Activated CD4-positive, alpha-beta T cell treated with anti-CD3 and anti-CD28 coated beads, Interleukin-2, amount 10 ng/mL, durations not matched to agents 7 days and 5 days (primary cell): ENCODE measurements around the gene CAPZB. TPM values are rescaled to one million over a fixed set of nuclear protein-coding genes. Genes with fewer than 3 reads are reported as not detected.
A peak's percentile ranks its signal among the peaks of the same experiment; 100 is the strongest.

ENCODE experiments used
- CTCF ChIA-PET: fragments of 350-600 bp; sonication (Branson Sonifier 250); formaldehyde crosslinking; loops from one replicate; lab custom pipeline; 2021; ENCODE audit warnings: antibody characterized with exemption; lab: Charles Lee
- POLR2A ChIA-PET: fragments of 350-600 bp; sonication (Branson Sonifier 250); formaldehyde crosslinking; loops from one replicate; lab custom pipeline; 2021; ENCODE audit warnings: antibody characterized with exemption; lab: Charles Lee
- DNase-seq: peaks from one replicate; pipeline ENCODE4 v3.0.0-alpha.2; 2020
- H3K27ac Mint-ChIP-seq: one replicate; pipeline ENCODE4 v1.8.0; 2021; ENCODE audit warnings: mild to moderate bottlenecking, moderate library complexity, mixed read lengths
- H3K27me3 Mint-ChIP-seq: one replicate; pipeline ENCODE4 v1.8.0; 2021; ENCODE audit warnings: mixed read lengths
- H3K36me3 Mint-ChIP-seq: one replicate; pipeline ENCODE4 v1.8.0; 2021; ENCODE audit warnings: low read depth, mixed read lengths
- H3K4me1 Mint-ChIP-seq: one replicate; pipeline ENCODE4 v1.8.0; 2021; ENCODE audit warnings: mixed read lengths
- H3K4me3 Mint-ChIP-seq: one replicate; pipeline ENCODE4 v1.8.0; 2021; ENCODE audit warnings: mild to moderate bottlenecking, moderate library complexity, mixed read lengths
- H3K9me3 Mint-ChIP-seq: one replicate; pipeline ENCODE4 v1.8.0; 2021; ENCODE audit warnings: mixed read lengths
- total RNA-seq, 2 experiments: library from RNA; stranded (reverse); gene quantifications; one replicate each; pipeline ENCODE4 v1.2.3, GENCODE V29; 2021

CAPZB gene
- total RNA-seq, 2 experiments from 2014 or later, result 529 to 567 TPM

DNA sequence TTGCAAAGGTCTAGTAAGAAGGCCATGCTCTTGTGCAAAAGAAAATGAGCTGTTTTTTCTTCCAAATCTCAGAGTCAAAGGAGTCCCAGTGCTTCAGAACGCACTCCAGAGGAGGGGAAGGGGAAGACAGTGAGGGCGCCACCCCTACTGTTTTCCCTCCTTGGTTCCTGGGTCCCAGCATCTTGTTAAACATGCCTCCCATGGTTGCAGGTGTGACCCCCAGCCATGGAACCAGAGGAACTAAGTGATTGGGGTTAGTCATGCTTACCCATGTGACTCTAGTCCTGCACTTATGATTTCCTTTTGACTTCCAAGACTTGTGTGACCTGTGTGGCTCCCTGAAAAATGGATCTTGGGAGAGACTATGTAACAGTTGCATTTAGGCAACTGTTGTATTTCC, 190.7 kb downstream of the CAPZB start:
- ChIA-PET POLR2A (no interaction called here), CTCF (interaction anchor here (1.3 kb wide), 1 partner anchor 69 kb away, joined by 3 read pairs; no protein-coding TSS in a partner anchor)
- Mint-ChIP-seq H3K4me3 (no peak overlapping the region), H3K27ac (no peak overlapping the region), H3K4me1 (no peaks in the 10 kb centered on the region), H3K36me3 (peaks cover 14% of the 10 kb centered on the region), H3K27me3 (peaks cover 3% of the 10 kb centered on the region), H3K9me3 (peaks cover 31% of the 10 kb centered on the region)
- DNase-seq, result no peak

DNA sequence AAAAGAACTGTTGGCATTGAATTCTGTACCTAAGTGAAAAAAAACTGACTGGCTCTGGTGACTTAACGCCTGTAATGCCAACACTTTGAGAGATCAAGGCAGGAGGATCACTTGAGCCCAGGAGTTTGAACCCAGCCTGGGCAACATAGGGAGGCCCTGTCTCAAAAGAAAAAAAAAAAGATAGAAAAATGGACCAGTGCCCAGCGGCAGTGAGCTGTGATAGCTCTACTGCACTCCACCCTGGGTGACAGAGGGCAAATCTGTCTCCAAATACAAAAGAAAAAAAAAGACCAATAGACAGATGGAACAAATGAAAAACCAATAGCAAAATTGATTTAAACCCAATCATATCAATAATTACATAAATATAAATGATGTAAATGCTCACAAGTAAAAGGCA, 196.1 kb downstream of the CAPZB start:
- H3K4me3 Mint-ChIP-seq, result peak overlapping the region; percentile 47
- peaks cover 8% of the 10 kb centered on the region for H3K4me1 Mint-ChIP-seq
- ChIA-PET POLR2A (no interaction called here), CTCF (interaction anchor here (0.5 kb wide), 1 partner anchor 15 kb away, joined by 3 read pairs; no protein-coding TSS in a partner anchor)
- H3K36me3 Mint-ChIP-seq, result peaks cover 1% of the 10 kb centered on the region
- peaks cover 16% of the 10 kb centered on the region for H3K27me3 Mint-ChIP-seq
- no peak overlapping the region for H3K27ac Mint-ChIP-seq
- DNase-seq, result no peak
- peaks cover 9% of the 10 kb centered on the region for H3K9me3 Mint-ChIP-seq

Other genes with a start within 250 kb of the CAPZB start
- 10 to 100 TPM; 36.4 to 37.0 TPM for gene EMC1, start 234.0 kb downstream of the CAPZB start, total RNA-seq
- gene MRTO4, start 233.7 kb downstream of the CAPZB start, total RNA-seq, result 10 to 100 TPM; 27.2 to 32.5 TPM
- under 1 TPM; 0.52 to 0.62 TPM for gene AKR7A3, start 196.8 kb downstream of the CAPZB start, total RNA-seq
- gene AKR7A2, start 173.4 kb downstream of the CAPZB start, total RNA-seq, result 10 to 100 TPM; 45.4 to 45.8 TPM
- gene SLC66A1, start 173.2 kb downstream of the CAPZB start, total RNA-seq, result 1 to 10 TPM; 4.9 to 5.3 TPM
- gene NBL1, start 158.8 kb upstream of the CAPZB start, total RNA-seq, result 10 to 100 TPM; 17.5 to 22.0 TPM
- under 1 TPM in 1 of 2 experiments, not detected in 1; 0.10 TPM for gene HTR6, start 179.3 kb upstream of the CAPZB start, total RNA-seq